HG03439 (cell line): ENCODE results near the gene IL23R.

Source experiments
- ATAC-seq: cut with Tn5 transposase; IDR thresholded peaks from one replicate; pipeline ENCODE4 v1.9.1; 2021; ENCODE audit warnings: mild to moderate bottlenecking, moderate library complexity; ENCODE audit not compliant: unreplicated experiment

IL23R gene

DNA sequence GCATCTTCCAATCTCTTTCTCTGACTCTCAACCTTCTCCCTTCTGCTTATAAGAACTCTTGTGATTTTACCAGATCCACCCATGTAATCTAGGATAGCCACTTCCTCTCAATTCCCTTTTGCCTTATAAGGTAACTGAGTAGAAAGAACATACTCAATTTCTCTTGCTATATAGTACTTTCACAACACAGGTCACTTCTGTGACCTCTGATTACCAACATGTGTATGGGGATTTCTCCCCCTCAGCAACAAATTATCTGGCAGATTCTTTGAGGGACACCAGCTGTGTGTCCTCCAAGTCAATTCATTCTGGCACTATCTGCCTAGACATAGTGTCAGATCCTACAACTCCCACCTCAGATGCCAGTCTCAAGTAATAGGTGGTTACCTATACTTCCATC is 62.5 kb downstream of the IL23R start:
- ATAC-seq, result no peak

DNA sequence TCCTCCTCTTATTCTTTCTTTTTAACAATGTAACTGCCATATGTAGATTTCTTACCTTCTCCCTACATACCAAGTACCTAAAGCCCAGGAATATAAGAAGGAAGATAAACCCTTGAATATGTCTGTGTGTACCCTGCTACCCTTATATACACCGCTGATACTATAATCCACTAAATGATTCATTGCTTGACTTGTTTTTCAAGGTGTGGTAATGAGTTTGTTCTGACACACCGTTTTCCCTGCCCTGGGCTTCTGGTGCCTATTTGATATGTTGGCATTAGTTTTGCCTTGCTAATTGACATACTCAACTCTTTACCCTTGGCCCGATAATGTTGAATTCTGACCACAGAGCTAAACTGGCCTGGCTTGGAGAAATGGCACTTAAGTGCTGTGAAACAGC is 64.3 kb downstream of the IL23R start:
- ATAC-seq, result no peak

DNA sequence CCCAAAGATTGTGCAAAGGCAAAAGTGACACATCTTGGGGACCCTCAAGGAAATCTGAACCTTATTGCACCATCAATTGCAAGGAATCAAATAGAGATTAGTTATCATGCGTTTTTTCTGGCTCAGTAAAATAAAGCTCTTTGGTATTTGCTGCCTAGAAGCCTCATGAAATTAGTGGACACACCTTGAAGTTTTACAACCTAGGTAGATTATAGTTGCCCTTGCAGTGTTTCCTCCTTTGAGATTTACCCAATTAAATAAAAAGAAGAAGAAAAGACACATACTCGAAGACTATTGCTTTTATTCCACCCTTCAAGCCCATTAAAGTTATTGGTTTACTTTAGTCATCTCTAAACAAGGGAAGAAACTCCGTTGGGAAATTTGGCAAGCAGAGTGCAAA is 70.0 kb downstream of the IL23R start:
- ATAC-seq, result no peak

DNA sequence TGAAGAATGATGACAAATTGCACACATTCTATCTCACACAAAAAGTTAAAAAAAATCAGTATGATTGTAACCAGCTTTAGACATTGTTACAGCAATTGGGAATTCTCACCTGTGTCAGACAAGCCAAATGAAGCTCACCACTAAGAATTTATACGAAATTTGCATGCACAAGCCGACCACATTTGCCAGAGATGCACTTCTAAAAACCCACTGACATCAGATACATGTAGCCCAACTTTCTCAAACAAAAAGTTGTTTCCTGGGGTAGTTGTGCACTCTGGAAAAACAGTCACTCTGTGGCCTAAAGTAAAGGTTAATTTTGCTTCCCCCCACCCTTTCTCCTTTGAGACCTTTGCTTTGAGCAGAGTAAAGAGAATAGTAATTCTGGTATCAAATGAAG is 73.5 kb downstream of the IL23R start:
- ATAC-seq, result no peak

DNA sequence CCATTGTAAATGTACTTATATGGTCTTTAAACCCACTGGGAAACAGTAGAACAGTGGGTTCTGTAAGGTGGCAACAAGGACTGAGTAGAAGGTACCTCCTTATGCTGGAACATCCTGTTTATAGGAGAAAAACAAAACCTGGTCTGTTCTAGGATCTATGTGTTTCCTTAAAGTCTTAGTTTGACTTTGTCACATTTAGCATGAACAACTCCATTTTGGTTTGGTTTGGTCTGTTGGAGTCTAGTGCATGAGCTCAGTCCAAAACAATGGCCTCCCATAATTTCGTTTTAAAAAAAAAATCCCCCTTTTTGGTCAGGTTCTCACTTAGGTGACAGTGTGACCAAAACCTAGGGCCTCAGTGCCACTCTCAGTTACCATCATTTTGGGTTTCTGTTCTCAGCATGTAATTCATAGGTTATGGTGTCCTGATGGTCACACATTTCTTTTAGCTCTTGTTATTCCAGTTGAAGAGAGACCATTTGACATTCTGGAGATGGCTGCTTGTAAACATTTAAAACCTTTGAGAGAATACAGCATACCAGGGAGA is 75.0 kb downstream of the IL23R start:
- ATAC-seq, result no peak

DNA sequence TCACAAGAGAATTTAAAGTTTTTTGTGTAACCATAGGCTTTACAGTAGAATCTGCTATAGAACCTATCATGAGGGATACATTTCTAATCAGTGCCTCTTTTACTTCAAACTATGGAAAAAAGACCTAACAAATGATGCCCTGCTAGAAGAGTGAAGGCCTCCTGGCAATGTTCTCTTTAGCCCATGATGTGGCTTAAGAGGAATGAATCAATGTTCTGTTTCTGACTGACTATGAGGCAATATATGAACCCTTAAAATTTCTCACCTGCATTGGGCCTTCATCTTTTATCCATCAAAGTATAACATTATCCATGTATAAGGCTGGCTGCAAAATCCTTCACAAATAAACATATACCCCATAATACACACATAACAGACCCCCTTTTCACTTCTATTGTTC is 75.8 kb downstream of the IL23R start:
- ATAC-seq, result no peak

DNA sequence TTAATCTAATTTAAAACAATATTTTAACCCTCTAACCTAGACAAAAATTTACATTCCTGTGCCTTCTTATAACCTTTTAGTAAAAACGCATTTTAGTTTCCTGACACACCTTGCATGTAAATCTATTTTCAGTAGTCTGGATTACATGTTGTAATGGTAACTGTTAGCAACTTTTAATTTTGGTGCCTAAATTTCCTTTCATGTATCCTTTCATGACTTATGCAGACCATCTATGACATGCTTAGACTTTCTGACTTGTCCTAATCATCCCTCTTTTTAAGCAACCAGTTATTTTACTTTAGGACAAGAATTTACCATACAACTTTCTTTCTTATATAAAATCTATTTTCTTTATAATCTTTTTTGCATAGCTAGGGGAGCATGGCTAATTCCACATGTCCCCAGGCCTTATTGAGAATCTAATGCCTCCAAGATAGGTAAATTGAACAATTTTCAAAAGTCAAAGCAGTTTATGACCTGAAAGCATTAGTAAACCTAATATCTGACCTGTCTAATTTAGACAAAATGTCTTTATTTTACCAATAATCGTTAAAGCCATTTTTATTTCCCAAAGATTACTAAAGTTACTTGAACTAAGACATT is 83.9 kb downstream of the IL23R start:
- no peak for ATAC-seq

DNA sequence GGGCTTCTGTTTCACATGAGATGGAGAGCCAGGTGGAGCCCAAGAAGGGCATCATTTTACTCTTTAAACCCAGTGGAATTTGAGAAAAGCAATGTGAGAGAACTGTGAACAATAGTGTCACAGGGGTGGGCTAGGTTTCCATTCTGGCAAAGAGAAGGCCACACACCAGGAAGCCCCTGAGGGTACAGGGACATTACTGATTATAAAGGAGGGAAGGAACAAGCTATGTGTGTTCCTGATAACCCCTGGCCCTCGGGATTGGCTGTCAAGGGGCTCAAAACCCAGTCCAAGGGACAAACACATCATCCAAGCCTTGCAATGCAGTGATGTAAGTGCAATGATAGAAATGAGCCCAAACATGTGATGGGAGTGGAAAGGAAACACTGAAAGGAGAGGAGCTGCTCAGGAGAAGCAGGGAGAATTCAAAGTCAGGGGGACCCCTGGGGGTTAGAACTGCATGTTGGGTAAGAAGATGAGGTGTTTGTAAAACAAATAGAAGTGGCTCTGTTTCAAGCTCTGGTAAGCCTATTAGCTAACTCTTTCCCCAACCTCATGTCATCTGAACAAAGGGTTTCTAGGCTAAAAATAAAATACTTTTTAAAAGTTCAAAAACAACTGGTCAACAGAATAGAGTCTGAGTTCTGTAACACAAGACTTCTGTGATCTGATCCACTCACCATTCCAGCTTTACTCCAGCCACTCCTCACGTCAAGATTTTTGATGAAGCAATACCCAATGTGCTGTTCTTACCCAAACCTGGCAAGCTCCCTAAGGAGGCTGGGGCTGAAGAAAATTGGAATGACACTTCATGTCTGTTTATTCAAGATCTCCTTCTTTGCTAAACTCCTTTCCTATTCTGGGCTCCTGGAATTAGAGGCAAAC is 90.3 kb downstream of the IL23R start:
- ATAC-seq, result no peak

DNA sequence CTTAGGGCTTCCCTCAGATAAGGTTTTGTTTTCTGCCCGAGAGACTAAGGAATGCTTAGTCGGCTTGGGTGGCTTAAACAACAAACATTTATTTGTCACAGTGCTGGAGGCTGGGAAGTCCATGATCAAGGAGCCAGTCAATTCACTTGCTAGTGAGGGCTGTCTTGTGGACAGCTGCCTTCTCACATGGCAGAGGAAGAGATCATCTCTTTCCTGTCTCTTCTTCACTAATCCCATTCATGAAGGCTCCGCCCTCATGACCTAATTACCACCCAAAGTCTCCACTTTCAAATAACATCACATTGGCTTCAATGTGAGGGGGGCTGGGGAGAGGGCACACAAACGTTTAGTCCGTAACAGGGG is 90.9 kb downstream of the IL23R start:
- ATAC-seq, result no peak

DNA sequence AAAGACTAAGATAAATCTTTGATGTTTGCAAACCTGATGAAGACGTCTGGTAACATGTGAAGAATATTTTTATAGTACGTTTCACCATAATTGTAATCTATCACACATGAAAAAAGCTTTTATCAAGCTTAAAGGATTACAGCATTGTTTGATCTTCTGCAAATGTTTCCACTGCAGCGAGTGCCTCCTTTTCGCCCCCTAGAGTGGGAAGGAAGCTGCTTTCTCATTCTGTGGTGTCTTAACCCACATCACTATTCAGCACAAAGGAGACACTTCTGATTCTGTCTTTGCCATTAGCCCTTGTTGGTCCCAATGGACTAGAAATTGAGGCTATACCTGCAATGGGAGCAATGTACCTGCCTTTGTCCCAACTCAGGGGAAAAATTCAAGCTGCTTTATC is 95.4 kb downstream of the IL23R start:
- ATAC-seq, result no peak

DNA sequence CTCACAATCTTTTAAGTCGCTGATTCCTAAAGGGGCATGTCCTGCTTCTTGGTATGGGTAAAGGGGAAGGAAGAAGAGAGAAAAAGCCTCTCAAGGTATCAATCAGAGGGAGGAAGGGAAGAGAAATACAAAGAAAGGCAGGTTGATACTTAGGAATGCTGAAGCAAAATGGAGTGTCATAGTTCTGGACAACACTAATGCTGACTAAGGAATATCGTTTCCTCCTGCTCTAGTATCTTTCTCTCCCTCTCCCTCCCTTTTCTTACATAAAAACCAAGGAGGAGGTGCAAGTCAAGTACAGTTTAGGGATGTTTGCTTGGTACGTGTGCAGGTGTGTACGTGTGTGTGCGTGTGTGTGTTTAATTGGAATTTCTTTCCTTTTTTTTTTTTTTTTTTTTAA is 96.5 kb downstream of the IL23R start:
- ATAC-seq, result no peak

DNA sequence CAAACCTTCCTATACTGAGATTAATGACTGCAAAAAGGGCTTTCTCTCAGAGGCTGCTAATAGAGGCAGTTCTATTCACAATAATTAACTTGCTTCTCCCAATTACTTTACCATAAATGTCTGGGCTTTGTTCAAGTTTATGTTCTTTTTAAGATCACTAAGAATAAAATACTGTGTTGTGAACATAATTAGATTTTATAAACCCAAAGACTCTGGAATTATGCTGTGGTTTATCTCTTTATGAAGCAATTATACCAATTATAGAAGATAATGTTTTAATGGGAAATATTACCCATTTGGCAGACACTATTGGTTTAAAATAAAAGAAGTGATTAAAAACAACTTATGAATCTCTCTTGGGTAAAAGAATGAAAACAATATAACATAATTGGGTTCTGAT is 97.9 kb downstream of the IL23R start:
- no peak for ATAC-seq

DNA sequence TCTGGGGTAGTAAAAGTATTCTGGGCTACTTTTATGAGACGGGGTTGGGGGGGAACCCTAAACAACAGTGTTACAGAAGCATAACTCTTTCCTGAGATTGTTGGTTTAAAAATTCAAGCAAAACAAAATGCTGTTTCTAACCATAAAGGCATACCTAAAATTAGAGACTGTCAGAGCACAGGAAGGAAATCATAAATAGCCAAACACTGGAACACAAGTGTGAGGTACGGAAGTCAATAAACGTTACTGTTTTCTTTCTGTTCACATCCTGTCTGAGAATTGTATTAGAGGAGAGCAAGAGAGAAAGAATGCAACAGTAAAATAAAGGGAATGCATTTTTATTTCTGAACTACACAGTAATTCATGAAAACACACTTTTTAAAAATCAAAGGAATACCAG is 98.6 kb downstream of the IL23R start:
- ATAC-seq, result no peak

DNA sequence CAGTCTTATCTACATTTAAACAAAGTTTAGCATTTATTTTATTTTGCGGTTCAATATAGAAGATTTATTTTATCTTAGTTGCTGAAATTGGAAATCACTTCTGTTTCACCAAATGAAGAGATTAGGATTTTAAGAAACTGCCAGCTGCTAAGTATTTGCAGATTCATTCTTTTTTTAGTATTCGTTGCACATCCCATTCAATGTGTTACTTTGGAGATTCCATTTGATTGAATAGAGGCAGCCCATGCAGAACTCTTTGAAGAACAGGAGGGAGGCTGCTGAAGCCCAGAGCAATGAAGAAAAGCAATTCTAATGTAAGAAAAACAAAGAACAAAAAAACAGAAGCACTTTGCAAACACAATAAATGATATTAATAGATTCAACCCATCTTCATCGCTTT is 102.8 kb downstream of the IL23R start:
- ATAC-seq, result no peak

DNA sequence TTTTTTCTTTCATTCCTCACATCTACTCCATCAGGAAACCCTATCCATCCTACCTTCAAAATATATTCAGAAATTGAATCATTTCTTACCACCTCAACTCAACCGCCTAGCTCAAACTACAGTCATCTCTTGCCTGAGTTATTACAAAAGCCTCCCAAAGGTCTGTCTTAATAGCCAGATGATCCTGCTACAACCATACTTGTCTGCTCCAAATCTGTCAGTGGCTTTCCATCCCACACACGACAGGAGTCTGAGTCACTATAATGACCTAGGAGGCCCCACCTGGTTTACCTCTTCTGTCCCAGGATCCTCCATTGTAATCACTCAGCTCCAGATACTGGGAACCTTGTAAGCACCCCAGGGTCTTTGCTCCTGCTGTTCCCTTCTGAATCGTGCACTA is 104.3 kb downstream of the IL23R start:
- ATAC-seq, result no peak

DNA sequence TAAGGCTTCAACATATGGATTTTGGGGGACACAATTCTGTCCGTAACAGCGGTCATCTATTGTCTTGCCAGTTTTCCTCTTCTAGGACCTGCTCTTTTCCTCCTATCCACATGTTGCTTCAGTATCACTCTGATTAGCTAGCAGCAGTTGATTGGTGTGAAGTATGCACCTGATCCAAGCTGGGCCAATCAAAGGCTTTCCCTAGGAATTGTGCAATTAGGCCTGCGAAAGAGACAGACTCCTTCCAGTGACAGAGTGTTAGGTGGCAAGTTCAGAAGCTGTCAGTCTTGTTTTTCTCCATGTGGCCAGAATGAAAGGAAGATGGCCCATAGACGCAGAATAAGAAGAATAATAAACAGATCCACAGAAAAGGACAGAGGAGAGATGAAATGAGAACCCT is 107.3 kb downstream of the IL23R start:
- no peak for ATAC-seq

DNA sequence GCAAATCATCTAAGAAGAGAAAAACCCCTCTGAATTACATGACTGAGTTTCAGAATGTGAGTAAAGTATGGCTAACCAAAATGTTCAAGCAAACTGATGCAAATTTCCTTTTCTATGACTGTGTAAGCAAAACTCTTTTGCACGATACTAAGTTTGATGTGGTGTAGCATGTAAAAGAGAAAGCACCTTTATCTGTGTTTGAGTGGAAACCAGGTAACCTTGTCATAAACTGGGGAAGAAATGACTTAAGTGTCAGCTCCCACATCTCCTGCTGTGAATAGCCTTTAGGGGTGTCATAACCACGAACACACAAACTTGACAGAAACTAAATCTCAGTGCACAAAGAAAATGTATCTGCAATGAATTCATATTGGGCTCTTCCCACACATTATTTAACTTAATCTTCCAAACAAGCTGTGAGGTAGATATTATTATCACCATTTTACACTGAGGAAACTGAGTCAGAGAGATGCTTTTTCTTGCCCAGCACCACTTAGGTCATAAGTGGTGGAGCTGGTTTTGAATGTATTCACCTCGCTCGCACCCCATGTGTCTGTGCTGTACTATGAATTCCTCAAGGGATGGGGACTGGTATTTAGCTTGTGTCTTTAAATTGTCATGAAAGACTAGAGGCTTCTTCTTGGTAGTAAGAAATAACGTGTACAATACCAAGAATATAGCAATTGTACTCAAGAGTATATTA is 108.5 kb downstream of the IL23R start:
- peak; percentile 74 for ATAC-seq

DNA sequence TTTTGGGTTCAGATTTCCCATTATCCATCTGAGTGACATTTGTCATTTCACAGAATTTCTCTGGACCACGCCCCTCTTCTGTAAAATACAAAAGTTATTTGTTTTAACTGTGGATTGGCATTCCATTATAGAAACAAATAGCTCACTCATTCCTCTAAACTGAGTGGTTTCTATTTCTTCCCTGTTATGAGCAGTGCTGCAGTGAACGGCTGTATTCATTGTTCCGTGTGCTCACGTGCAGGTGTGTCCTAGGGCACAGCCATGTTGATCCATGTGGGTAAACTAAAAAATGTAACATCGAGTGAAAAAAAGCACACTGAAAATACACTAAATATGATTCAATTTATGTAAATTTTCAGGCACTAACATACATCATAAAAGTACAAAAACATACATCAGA is 114.4 kb downstream of the IL23R start:
- ATAC-seq, result no peak

DNA sequence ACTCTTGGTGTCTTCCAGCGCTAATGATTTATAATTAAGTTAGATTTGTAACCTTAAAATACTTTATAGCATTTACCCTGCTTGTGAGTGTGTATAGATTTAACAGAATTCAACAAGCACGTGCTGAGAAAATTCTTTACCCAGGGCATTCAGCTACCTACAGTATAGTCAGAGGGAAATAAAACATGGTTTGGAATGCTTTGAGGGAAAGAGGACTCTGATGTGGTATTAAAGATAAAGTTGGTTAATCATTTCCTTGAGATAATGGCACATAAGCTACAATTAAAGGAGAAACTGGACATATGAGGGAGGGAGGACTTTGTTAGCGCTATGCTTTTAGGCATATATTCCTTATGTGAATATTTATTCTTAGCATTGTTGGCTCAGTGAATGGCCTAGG is 115.0 kb downstream of the IL23R start:
- ATAC-seq, result no peak

DNA sequence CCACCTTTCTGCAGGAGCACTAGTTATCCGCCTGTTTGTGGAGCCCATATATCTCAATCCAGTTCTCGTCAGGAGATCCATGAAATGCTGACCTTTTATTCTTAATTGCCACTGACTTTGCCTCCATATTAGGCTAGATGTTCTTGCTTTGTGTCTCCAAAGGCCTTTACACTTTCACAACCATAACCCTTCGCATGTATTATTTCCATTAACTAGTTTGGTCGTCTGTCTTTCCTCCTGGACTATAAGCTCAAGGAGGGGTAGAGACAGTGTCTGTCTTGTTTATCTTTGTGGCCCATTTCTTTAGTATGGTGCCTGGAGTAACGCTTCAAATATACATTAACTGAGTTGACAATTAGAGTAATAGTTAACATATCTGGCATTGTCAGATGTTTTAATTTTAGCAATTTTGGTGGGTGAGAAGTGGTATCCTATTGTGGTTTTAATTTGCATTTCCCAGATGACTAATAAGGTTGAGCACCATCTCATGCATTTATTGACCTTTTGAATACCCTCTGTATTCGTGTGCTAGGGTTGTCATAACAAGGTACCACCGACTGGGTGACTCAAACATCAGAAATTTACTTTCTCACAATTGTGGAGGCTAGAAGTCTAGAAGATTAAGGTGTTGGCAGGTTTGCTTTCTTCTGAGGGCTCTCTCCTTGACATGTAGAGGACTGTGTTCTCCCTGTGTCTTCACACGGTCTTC is 119.7 kb downstream of the IL23R start:
- peak; percentile 91 for ATAC-seq

DNA sequence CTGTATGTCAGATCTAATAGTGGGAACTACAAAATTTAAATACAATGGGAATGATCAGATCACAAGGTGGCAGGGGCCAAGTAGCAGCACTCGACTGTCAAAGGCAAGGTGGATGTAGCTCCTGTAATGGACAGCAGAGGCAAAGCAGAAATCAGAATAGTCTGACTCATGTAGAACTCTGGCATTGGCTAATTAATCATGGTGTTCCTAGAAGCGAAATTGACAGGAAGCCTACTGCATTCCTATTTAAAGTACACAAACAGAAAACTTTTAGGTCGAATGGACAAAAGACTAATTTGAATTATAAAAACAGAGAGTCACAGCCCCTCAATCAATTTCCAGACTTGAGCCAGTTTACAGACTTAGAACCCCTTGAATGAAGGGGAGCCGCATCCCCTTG is 124.0 kb downstream of the IL23R start:
- ATAC-seq, result no peak
